ENCODE data around the gene IRX5.

DNA sequence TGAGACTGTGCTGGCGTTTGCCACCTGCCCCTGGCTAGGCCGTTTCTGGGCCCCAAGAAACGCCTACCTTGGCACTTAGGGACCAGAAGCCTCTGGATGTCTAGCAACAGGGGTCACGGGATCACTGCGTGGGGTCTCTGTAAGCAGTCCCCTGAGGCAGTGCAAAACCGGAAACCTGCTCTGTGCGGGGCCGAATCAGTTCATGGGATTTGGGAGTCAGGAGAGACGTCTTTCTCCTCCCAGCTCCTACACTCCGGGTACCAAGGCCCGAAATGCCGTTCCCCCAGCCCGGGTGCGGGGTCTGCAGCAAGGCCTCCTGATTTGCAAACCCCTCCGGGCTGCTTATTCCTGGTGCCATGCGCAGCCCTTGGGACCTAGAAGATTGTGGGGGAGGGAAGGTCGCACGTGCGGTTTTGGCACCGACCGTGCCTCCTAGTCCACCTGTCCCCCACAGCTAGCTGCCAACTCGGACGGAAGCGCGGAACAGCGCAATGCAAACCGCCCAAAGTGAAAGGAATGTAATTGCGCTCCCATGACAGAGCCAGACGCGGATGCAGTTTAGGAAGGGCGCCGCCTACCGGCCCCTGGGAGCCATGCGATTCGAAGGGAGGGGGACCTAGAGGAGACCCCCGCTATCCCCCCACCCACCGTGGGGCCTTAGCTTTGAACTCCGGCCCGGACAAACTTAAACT, 6.5 kb downstream of the IRX5 start:
- TF ChIP-seq POLR2A (IDR thresholded peaks at IDR 0.05) (peak in 1 of 4 donors; percentile 32), POLR2AphosphoS5 (IDR thresholded peaks at IDR 0.05) (no peak)

Measured in upper lobe of left lung (tissue), 4 donors.